HUES6 (cell line): ENCODE data around the gene SMPD4.
A peak's percentile ranks its signal among the peaks of the same experiment; 100 is the strongest.
"Not testable (repeated sequence)": the region's sequence is repeated elsewhere in the genome, so short reads cannot be mapped to it uniquely, and the experiment has no call there.

Experiments used
- H3K27ac ChIP-seq: 2 replicates; pipeline ENCODE4 v1.7.0; 2013; ENCODE audit warnings: low read depth, mild to moderate bottlenecking, low read length, inconsistent platforms
- H3K27me3 ChIP-seq: 2 replicates; pipeline ENCODE4 v1.6.1; 2013; ENCODE audit warnings: low read length; ENCODE audit not compliant: control insufficient read depth, insufficient read depth
- H3K36me3 ChIP-seq: 2 replicates; pipeline ENCODE4 v1.6.1; 2013; ENCODE audit warnings: low read length; ENCODE audit not compliant: control insufficient read depth, insufficient read depth
- H3K4me1 ChIP-seq: 2 replicates; pipeline ENCODE4 v1.6.1; 2013; ENCODE audit warnings: low read length; ENCODE audit not compliant: control insufficient read depth, insufficient read depth
- H3K4me3 ChIP-seq: 2 replicates; pipeline ENCODE4 v1.5.1; 2013; ENCODE audit warnings: low read depth, low read length
- H3K9ac ChIP-seq: one replicate; pipeline ENCODE4 v1.6.1; 2013; ENCODE audit warnings: mild to moderate bottlenecking, low read length
- H3K9me3 ChIP-seq: 2 replicates; pipeline ENCODE4 v1.6.1; 2013; ENCODE audit warnings: low read depth, low read length; ENCODE audit not compliant: control insufficient read depth, insufficient read depth

Gene SMPD4

GRCh38 chr2:130181325-130181879 lies at the start of gene SMPD4:
TSS of gene SMPD4 (minus strand) at chr2:130181602. CDS start at chr2:130176592, 5,010 bp downstream.
- H3K36me3 ChIP-seq = peaks cover 22% of the 10 kb centered on the region
- H3K9ac ChIP-seq = peak within 1 kb of the TSS; percentile 95
- no peaks in the 10 kb centered on the region for H3K27me3 ChIP-seq
- H3K4me1 ChIP-seq = peaks cover 7% of the 10 kb centered on the region
- H3K4me3 ChIP-seq = peak within 1 kb of the TSS; percentile 96
- no peaks in the 10 kb centered on the region for H3K9me3 ChIP-seq
- H3K27ac ChIP-seq = peak within 1 kb of the TSS; percentile 88

GRCh38 chr2:130230907-130231306 lies 49.5 kb upstream of the SMPD4 start:
- H3K9me3 ChIP-seq, H3K4me3 ChIP-seq, H3K9ac ChIP-seq, H3K27ac ChIP-seq, H3K4me1 ChIP-seq, H3K27me3 ChIP-seq, H3K36me3 ChIP-seq: not testable (repeated sequence)

GRCh38 chr2:130230376-130230775 lies 49.0 kb upstream of the SMPD4 start:
- H3K9ac ChIP-seq, H3K9me3 ChIP-seq, H3K27ac ChIP-seq, H3K4me1 ChIP-seq, H3K36me3 ChIP-seq, H3K4me3 ChIP-seq, H3K27me3 ChIP-seq: not testable (repeated sequence)

GRCh38 chr2:130229161-130229510 lies 47.7 kb upstream of the SMPD4 start:
- not testable (repeated sequence) for H3K9me3 ChIP-seq, H3K36me3 ChIP-seq, H3K4me1 ChIP-seq, H3K9ac ChIP-seq, H3K27ac ChIP-seq, H3K4me3 ChIP-seq, H3K27me3 ChIP-seq

GRCh38 chr2:130228467-130229160 lies 47.2 kb upstream of the SMPD4 start:
- H3K27me3 ChIP-seq, H3K4me1 ChIP-seq, H3K4me3 ChIP-seq, H3K9ac ChIP-seq, H3K27ac ChIP-seq, H3K36me3 ChIP-seq, H3K9me3 ChIP-seq: not testable (repeated sequence)

- not testable (repeated sequence) for H3K4me1 ChIP-seq, H3K27ac ChIP-seq, H3K36me3 ChIP-seq, H3K9me3 ChIP-seq, H3K27me3 ChIP-seq, H3K9ac ChIP-seq, H3K4me3 ChIP-seq
These were observed 46.6 kb upstream of the SMPD4 start for GRCh38 chr2:130228005-130228404.

GRCh38 chr2:130222523-130222922 lies 41.1 kb upstream of the SMPD4 start:
- not testable (repeated sequence) for H3K9ac ChIP-seq, H3K9me3 ChIP-seq, H3K27ac ChIP-seq, H3K4me3 ChIP-seq, H3K36me3 ChIP-seq, H3K27me3 ChIP-seq, H3K4me1 ChIP-seq

- H3K4me1 ChIP-seq, H3K9me3 ChIP-seq, H3K27ac ChIP-seq, H3K9ac ChIP-seq, H3K27me3 ChIP-seq, H3K36me3 ChIP-seq, H3K4me3 ChIP-seq: not testable (repeated sequence)
These were observed 39.1 kb upstream of the SMPD4 start for GRCh38 chr2:130220505-130220904.

GRCh38 chr2:130219147-130219546 lies 37.7 kb upstream of the SMPD4 start:
- not testable (repeated sequence) for H3K9ac ChIP-seq, H3K4me1 ChIP-seq, H3K9me3 ChIP-seq, H3K27me3 ChIP-seq, H3K27ac ChIP-seq, H3K4me3 ChIP-seq, H3K36me3 ChIP-seq

- H3K27ac ChIP-seq, H3K9ac ChIP-seq, H3K4me3 ChIP-seq, H3K36me3 ChIP-seq, H3K27me3 ChIP-seq, H3K4me1 ChIP-seq, H3K9me3 ChIP-seq: not testable (repeated sequence)
These were observed 25.6 kb upstream of the SMPD4 start for GRCh38 chr2:130207051-130207450.

- not testable (repeated sequence) for H3K27me3 ChIP-seq, H3K4me1 ChIP-seq, H3K27ac ChIP-seq, H3K9me3 ChIP-seq, H3K9ac ChIP-seq, H3K4me3 ChIP-seq, H3K36me3 ChIP-seq
These were observed 21.7 kb upstream of the SMPD4 start for GRCh38 chr2:130203150-130203549.

- H3K36me3 ChIP-seq, H3K27me3 ChIP-seq, H3K27ac ChIP-seq, H3K9me3 ChIP-seq, H3K9ac ChIP-seq, H3K4me1 ChIP-seq, H3K4me3 ChIP-seq: not testable (repeated sequence)
These were observed 21.1 kb upstream of the SMPD4 start for GRCh38 chr2:130202518-130202917.
